Adrenal gland (tissue), 5 donors: ENCODE results near the gene LEKR1.

Experiments used
- CTCF ChIP-seq, 6 experiments: fragments of 450-650 bp in 4 of 6; fragments of 200-600 bp in 2 of 6; sonication (generic) in 1 of 6; IDR thresholded peaks; 1 replicate in 5 of 6; 2 replicates in 1 of 6; pipeline versions ENCODE4 v1.5.1 to v1.8.0; 2016 to 2021; ENCODE audit warnings: antibody characterized with exemption in 6 of 6, mild to moderate bottlenecking in 2 of 6, moderate library complexity in 1 of 6
- POLR2A ChIP-seq, 2 donors: fragments of 450-650 bp; IDR thresholded peaks; one replicate each; pipeline ENCODE4 v1.6.1; 2017; ENCODE audit warnings: antibody characterized with exemption in 2 of 2, mild to moderate bottlenecking in 2 of 2, moderate library complexity in 1 of 2
- donor health status: DM: no; HTN: no; CAD: no.

GRCh38 chr3:156808025-156808424 lies 18.1 kb upstream of the LEKR1 start:
- TF ChIP-seq CTCF (IDR thresholded peaks at IDR 0.05) (no peak), POLR2A (IDR thresholded peaks at IDR 0.05) (no peak)
